Raji (cell line): Measurements from ENCODE around the gene OTOG.

ENCODE experiments used
- POLR2A ChIP-seq: IDR thresholded peaks from 2 replicates; pipeline ENCODE4 v1.6.1; 2011; ENCODE audit warnings: low read depth, low read length, control low read depth; ENCODE audit not compliant: insufficient read depth

OTOG gene

GRCh38 chr11:17694494-17695110 is 147.5 kb downstream of the OTOG start:
- no peak for TF ChIP-seq POLR2A

- TF ChIP-seq POLR2A = no peak
Observed at GRCh38 chr11:17695454-17696441, 148.7 kb downstream of the OTOG start.

- no peak for TF ChIP-seq POLR2A
Observed at GRCh38 chr11:17696741-17697140, 149.7 kb downstream of the OTOG start.
